Choroid plexus epithelial cell (primary cell): Measurements from ENCODE around the gene PLPP4.

Source experiments
- DNase-seq: peaks from one replicate; pipeline ENCODE4 v3.0.0-alpha.2; 2010; ENCODE audit warnings: low read depth
- H3K4me3 ChIP-seq: 2 replicates; pipeline ENCODE4 v1.5.1; 2011; ENCODE audit warnings: low read depth, mild to moderate bottlenecking, control low read depth, low read length, moderate library complexity
- TF ChIP-seq, protein P1 (sequence below): conservative IDR thresholded peaks from 2 replicates; pipeline ENCODE4 v1.5.1; 2011; ENCODE audit warnings: low read depth, mild to moderate bottlenecking, control low read depth, inconsistent platforms, low read length, moderate library complexity

PLPP4 gene

DNA sequence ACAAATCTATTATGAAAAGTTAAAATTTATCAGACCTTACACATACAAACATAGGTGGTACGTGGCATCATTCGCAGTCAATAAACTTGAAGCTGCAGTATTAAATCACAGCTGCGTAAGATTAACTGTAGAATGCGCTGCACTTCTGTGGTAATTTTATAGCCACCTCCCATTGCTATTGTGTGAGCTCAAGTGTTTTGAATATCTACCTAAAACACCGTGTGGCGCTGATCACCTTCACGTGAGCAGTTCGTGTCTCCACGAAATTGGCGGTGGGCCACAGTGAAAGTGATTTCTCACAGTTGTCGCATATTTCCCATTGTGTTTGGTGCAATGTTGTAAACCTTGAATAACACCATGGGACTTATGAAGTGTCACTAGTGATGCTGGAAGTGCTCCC, 102.8 kb downstream of the PLPP4 start:
- no peak overlapping the region for H3K4me3 ChIP-seq
- TF ChIP-seq, protein P1, sequence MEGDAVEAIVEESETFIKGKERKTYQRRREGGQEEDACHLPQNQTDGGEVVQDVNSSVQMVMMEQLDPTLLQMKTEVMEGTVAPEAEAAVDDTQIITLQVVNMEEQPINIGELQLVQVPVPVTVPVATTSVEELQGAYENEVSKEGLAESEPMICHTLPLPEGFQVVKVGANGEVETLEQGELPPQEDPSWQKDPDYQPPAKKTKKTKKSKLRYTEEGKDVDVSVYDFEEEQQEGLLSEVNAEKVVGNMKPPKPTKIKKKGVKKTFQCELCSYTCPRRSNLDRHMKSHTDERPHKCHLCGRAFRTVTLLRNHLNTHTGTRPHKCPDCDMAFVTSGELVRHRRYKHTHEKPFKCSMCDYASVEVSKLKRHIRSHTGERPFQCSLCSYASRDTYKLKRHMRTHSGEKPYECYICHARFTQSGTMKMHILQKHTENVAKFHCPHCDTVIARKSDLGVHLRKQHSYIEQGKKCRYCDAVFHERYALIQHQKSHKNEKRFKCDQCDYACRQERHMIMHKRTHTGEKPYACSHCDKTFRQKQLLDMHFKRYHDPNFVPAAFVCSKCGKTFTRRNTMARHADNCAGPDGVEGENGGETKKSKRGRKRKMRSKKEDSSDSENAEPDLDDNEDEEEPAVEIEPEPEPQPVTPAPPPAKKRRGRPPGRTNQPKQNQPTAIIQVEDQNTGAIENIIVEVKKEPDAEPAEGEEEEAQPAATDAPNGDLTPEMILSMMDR: no peak
- DNase-seq: no peak

DNA sequence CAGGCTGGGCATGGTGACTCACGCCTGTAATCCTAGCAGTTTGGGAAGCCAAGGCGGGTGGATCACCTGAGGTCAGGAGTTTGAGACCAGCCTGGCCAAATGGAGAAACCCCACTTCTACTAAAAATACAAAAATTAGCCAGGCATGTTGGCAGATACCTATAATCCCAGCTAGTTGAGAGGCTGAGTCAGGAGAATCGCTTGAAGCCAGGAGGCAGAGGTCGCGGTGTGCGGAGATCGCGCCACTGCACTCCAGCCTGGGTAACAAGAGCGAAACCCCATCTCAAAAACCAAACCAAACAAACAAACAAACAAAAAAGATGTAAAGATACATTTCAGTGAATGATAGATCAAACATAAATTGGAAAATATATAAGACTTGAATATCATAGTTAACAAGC, 105.9 kb downstream of the PLPP4 start:
- H3K4me3 ChIP-seq: no peak overlapping the region
- no peak for DNase-seq
- TF ChIP-seq, protein P1: no peak

DNA sequence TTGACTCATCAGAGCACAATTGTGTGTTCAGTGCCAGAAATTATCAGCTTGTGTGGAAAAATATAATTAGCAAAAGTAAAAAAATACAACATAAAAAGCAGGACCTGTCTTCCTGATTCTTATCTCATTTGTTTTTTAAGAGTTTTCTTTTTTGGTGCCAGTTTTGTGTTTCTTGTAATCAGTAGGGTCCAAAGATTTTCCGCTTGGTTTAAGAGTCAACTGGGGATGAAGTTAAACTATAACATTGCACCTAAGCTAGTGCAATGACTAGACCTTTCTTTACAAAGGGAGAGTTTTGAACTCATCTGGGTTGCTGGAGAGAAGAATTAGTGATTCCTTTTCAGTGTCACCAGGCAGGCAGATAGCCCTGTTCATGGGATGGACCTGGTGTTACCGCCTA, 113.4 kb downstream of the PLPP4 start:
- no peak overlapping the region for H3K4me3 ChIP-seq
- TF ChIP-seq, protein P1: no peak
- DNase-seq: no peak

DNA sequence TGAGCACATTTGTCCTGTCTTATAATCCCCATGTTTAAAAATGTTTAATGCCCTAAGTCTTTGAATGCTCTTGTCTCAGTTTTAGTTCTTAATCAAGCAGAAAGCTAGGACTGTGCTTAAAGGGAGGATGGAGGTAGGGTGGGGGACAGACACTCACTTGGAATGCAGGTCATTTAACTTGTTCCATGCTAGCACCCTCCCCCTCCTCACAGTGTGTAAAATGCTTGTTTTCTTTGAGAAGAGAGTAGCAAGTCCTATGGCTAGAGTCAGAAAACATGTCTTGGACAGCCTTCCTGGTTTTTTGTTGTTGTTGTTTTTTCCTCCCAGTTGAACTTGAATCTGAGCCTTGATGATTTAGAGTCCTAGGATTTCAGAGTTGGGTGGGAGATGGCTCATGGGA, 114.2 kb downstream of the PLPP4 start:
- no peak overlapping the region for H3K4me3 ChIP-seq
- TF ChIP-seq, protein P1: no peak
- DNase-seq: no peak

DNA sequence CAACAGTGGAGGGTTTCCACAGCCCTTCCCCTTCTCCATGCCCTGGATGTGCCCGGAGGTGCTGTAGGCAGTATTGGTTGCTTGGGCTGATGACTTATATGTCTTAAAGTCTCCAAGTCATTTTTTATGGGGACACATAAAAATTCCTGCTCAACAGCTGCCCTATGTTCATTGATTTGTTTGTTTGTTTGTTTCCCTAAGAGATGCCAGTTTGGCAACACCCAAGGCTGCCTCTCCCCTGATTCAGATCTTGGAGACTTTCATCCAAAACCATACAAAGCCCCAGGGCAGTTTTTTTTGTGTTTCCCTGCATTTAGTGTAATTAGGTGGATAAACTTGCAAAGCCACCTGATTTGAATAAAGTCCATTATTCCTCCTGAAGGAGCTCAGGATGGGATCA, 115.3 kb downstream of the PLPP4 start:
- no peak for DNase-seq
- H3K4me3 ChIP-seq: no peak overlapping the region
- TF ChIP-seq, protein P1: no peak

DNA sequence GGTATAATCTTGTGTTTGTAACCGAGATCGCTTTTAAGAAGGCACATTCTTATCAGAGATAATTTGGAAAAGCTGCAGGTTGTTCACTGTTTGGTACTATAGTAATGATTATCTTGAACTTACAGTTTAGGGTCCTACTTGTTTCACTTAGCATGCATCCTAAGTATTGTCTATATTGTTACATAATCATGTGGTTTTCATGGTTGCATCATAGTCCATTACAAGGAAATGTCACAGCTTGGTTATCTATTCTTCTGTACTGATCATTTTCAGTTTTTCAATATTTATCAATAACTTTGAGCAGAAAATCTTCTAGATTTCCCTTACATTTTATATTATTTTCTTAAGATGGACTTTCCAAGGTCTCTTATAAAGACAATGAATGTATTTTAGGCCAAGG, 116.3 kb downstream of the PLPP4 start:
- TF ChIP-seq, protein P1: no peak
- peak; percentile 21 for DNase-seq
- no peak overlapping the region for H3K4me3 ChIP-seq

DNA sequence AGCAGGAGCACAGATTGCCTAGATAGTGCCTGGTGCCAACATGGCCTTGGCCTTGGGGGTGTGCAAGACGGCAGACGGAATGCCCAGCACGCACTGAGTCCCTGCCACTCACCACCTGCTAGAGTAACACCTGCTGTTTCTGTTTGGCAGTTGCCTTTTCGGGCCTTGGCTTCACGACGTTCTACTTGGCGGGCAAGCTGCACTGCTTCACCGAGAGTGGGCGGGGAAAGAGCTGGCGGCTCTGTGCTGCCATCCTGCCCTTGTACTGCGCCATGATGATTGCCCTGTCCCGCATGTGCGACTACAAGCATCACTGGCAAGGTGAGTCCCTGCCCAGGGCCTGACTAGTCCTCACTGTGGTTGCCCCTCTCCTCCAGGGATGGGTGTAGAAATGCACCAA, 118.0 kb downstream of the PLPP4 start:
- no peak for DNase-seq
- TF ChIP-seq, protein P1: no peak
- H3K4me3 ChIP-seq: no peak overlapping the region
